Natural killer cell (primary cell): ENCODE data around the gene TRIM3. TPM values are rescaled to one million over a fixed set of nuclear protein-coding genes. Genes with fewer than 3 reads are reported as not detected.
A peak's percentile ranks its signal among the peaks of the same experiment; 100 is the strongest.

ENCODE experiments used
- ATAC-seq, 3 donors: fragments of 150-1000 bp in 2 of 3; fragments of 200-7000 bp in 1 of 3; cut with Tn5 transposase; 1 replicate in 1 of 3; 2 replicates in 2 of 3; pipeline ENCODE4 v1.10.0; 2021; ENCODE audit warnings: mild to moderate bottlenecking in 2 of 3, moderate library complexity in 2 of 3
- DNase-seq, 2 donors: peaks; one replicate each; pipeline versions ENCODE4 v3.0.0 to v3.0.0-alpha.2; 2013 to 2021; ENCODE audit warnings: mixed read lengths in 1 of 2
- H3K27ac ChIP-seq: one replicate; pipeline ENCODE4 v1.5.1; 2013; ENCODE audit warnings: mild to moderate bottlenecking, low read length
- H3K27me3 ChIP-seq: one replicate; pipeline ENCODE4 v1.6.1; 2013; ENCODE audit warnings: low read length; ENCODE audit not compliant: control insufficient read depth, insufficient read depth
- H3K36me3 ChIP-seq: one replicate; pipeline ENCODE4 v1.6.1; 2013; ENCODE audit warnings: low read length; ENCODE audit not compliant: control insufficient read depth, insufficient read depth
- H3K4me1 ChIP-seq: one replicate; pipeline ENCODE4 v1.6.1; 2013; ENCODE audit warnings: low read length; ENCODE audit not compliant: control insufficient read depth, insufficient read depth
- H3K4me3 ChIP-seq: one replicate; pipeline ENCODE4 v1.5.1; 2013; ENCODE audit warnings: low read length
- H3K9me3 ChIP-seq: one replicate; pipeline ENCODE4 v1.6.1; 2013; ENCODE audit warnings: low read length; ENCODE audit not compliant: control insufficient read depth, insufficient read depth
- H3K27ac Mint-ChIP-seq, 2 donors: one replicate each; pipeline ENCODE4 v1.8.0; 2022; ENCODE audit warnings: mild to moderate bottlenecking in 2 of 2, mixed read lengths in 2 of 2, moderate library complexity in 1 of 2
- H3K27me3 Mint-ChIP-seq, 2 donors: one replicate each; pipeline ENCODE4 v1.8.0; 2022; ENCODE audit warnings: low read depth in 2 of 2, mixed read lengths in 2 of 2
- H3K36me3 Mint-ChIP-seq: one replicate; pipeline ENCODE4 v1.8.0; 2022; ENCODE audit warnings: mixed read lengths
- H3K4me1 Mint-ChIP-seq, 2 donors: one replicate each; pipeline ENCODE4 v1.8.0; 2022; ENCODE audit warnings: mixed read lengths in 2 of 2
- H3K4me3 Mint-ChIP-seq: one replicate; pipeline ENCODE4 v1.8.0; 2022; ENCODE audit warnings: mild to moderate bottlenecking, moderate library complexity, mixed read lengths
- H3K9me3 Mint-ChIP-seq, 2 donors: one replicate each; pipeline ENCODE4 v1.8.0; 2022; ENCODE audit warnings: mixed read lengths in 2 of 2
- CTCF ChIP-seq: fragments of 200-600 bp; IDR thresholded peaks from one replicate; pipeline ENCODE4 v1.8.0; 2022; ENCODE audit warnings: antibody characterized with exemption
- WGBS: methylation state at CpG from one replicate; pipeline ENCODE4 v1.1.7; 2013; ENCODE audit warnings: missing lambda C conversion rate; ENCODE audit not compliant: insufficient coverage; 5-methylcytosine and 5-hydroxymethylcytosine counted together
- intact Hi-C: fragments of 100-400 bp; cut with micrococcal nuclease; formaldehyde crosslinking; loops from one replicate; pipeline ENCODE4 v1.14.2; 2022
- total RNA-seq, 4 donors: library from RNA; stranded (reverse); fragments of 120-200 nt in 1 of 4; gene quantifications; one replicate each; pipeline versions ENCODE4 v1.2.3 to v1.2.4, GENCODE V29; 2013 to 2022

Gene TRIM3
- total RNA-seq, 3 donors from 2014 or later (not counting 1 experiment from before 2014, with no cell fraction given): 26.4 to 30.9 (median 26.5) TPM

GRCh38 chr11:6402561-6402981 lies 71.2 kb downstream of the TRIM3 start:
- peak overlapping the region; percentile 4 for H3K4me3 ChIP-seq
- intact Hi-C loops: loop anchor here (1.0 kb wide), 1 partner anchor 12 kb away; the partner anchor contains the start of gene SMPD1
- no peaks in the 10 kb centered on the region for H3K9me3 Mint-ChIP-seq
- WGBS: 2% methylated on average over 7 of the region's 7 CpGs
- H3K9me3 ChIP-seq: no peaks in the 10 kb centered on the region
- H3K27ac ChIP-seq: peak overlapping the region; percentile 78
- no peaks in the 10 kb centered on the region for H3K27me3 Mint-ChIP-seq
- no peak for TF ChIP-seq CTCF
- no peaks in the 10 kb centered on the region for H3K36me3 Mint-ChIP-seq
- DNase-seq: peak; percentile 28 to 93
- H3K4me1 Mint-ChIP-seq: peaks cover 44 to 60% of the 10 kb centered on the region in 2 donors
- peak; percentile 71 to 82 (median 78) for ATAC-seq
- H3K4me1 ChIP-seq: peaks cover 46% of the 10 kb centered on the region
- H3K27me3 ChIP-seq: no peaks in the 10 kb centered on the region
- H3K36me3 ChIP-seq: peaks cover 5% of the 10 kb centered on the region
- peak overlapping the region; percentile 91 for H3K4me3 Mint-ChIP-seq
- H3K27ac Mint-ChIP-seq: peak overlapping the region; percentile 96 to 99

GRCh38 chr11:6402061-6402470 lies 71.7 kb downstream of the TRIM3 start:
- Mint-ChIP-seq H3K4me1 (peaks cover 41 to 57% of the 10 kb centered on the region in 2 donors), H3K36me3 (no peaks in the 10 kb centered on the region), H3K4me3 (peak overlapping the region; percentile 91), H3K27me3 (no peaks in the 10 kb centered on the region), H3K9me3 (no peaks in the 10 kb centered on the region), H3K27ac (peak overlapping the region; percentile 96 to 99)
- no peaks in the 10 kb centered on the region for H3K27me3 ChIP-seq
- peak overlapping the region; percentile 78 for H3K27ac ChIP-seq
- no peaks in the 10 kb centered on the region for H3K9me3 ChIP-seq
- peak in 1 of 2 donors; percentile 58 for DNase-seq
- peak overlapping the region; percentile 4 for H3K4me3 ChIP-seq
- no peak for TF ChIP-seq CTCF
- peaks cover 46% of the 10 kb centered on the region for H3K4me1 ChIP-seq
- peaks cover 5% of the 10 kb centered on the region for H3K36me3 ChIP-seq
- intact Hi-C loops: loop anchor here (1.0 kb wide), 1 partner anchor 12 kb away; the partner anchor contains the start of gene SMPD1
- ATAC-seq: peak; percentile 45 to 65 (median 51)
- 55% methylated on average over 12 of the region's 12 CpGs for WGBS

- Histone ChIP-seq H3K4me1 (peaks cover 46% of the 10 kb centered on the region), H3K4me3 (no peak overlapping the region), H3K9me3 (no peaks in the 10 kb centered on the region), H3K36me3 (peaks cover 5% of the 10 kb centered on the region), H3K27me3 (no peaks in the 10 kb centered on the region), H3K27ac (peak overlapping the region; percentile 78)
- DNase-seq: no peak
- Mint-ChIP-seq H3K4me3 (no peak overlapping the region), H3K27me3 (no peaks in the 10 kb centered on the region), H3K36me3 (no peaks in the 10 kb centered on the region), H3K4me1 (peaks cover 35 to 52% of the 10 kb centered on the region in 2 donors), H3K27ac (peak overlapping the region; percentile 50 to 99), H3K9me3 (no peaks in the 10 kb centered on the region)
- ATAC-seq: no peak
- WGBS: 94% methylated on average over 6 of the region's 7 CpGs
- intact Hi-C loops: no loop called here
- TF ChIP-seq CTCF: no peak
Observed at GRCh38 chr11:6401464-6401863, 72.3 kb downstream of the TRIM3 start.
